Measurements from ENCODE around the gene CCDC194. TPM values are rescaled to one million over a fixed set of nuclear protein-coding genes. Genes with fewer than 3 reads are reported as not detected.

Gene CCDC194
- total RNA-seq, 2 donors from 2014 or later, result not detected

DNA sequence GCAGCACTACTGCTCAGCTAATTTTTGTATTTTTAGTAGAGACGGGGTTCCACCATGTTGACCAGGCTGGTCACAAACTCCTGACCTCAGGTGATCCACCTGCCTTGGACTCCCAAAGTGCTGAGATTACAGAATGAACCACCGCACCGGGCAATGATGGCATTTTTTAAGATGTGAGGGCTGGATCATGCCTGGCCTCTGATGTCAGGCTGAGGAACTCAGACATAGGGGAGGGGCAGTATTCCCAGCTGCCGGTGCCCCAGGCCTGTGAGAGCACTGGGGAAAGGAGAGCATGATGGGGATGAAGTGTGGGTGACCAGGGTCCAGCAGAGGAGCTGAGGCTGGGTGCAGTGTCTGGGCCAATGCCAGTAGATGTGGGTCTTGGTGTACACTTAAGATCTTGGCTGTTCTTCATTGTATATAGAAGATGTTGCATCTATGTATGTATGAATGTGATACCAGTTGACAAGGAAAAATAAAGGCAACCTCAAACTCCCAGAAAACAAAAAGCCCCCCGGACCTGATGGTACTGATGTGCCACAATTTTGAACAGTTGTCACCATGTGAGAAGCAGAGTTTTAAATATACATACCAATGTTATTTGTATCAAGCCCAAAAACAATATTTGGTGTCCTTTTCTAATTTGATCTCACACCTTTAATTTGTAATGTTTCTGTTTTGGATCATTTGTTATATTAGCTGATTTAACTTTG lies 13.4 kb downstream of the CCDC194 start:
- intact Hi-C loops (cut with DNase I), result no loop called here
- TF ChIP-seq POLR2A (IDR thresholded peaks at IDR 0.05), result no peak
- TF ChIP-seq, protein P1, sequence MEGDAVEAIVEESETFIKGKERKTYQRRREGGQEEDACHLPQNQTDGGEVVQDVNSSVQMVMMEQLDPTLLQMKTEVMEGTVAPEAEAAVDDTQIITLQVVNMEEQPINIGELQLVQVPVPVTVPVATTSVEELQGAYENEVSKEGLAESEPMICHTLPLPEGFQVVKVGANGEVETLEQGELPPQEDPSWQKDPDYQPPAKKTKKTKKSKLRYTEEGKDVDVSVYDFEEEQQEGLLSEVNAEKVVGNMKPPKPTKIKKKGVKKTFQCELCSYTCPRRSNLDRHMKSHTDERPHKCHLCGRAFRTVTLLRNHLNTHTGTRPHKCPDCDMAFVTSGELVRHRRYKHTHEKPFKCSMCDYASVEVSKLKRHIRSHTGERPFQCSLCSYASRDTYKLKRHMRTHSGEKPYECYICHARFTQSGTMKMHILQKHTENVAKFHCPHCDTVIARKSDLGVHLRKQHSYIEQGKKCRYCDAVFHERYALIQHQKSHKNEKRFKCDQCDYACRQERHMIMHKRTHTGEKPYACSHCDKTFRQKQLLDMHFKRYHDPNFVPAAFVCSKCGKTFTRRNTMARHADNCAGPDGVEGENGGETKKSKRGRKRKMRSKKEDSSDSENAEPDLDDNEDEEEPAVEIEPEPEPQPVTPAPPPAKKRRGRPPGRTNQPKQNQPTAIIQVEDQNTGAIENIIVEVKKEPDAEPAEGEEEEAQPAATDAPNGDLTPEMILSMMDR (IDR thresholded peaks at IDR 0.05), result no peak
- no peak overlapping the region for H3K4me3 ChIP-seq
- no peaks in the 10 kb centered on the region for H3K9me3 ChIP-seq
- no peaks in the 10 kb centered on the region for H3K36me3 ChIP-seq (replicated peaks in 1 of 2; ENCODE audit: insufficient read depth in 1 of 2, low read depth in 2 of 2)
- no peak for ATAC-seq
- peaks cover 8% of the 10 kb centered on the region for H3K4me1 ChIP-seq
- no peak overlapping the region for H3K27ac ChIP-seq
- H3K27me3 ChIP-seq, result no peaks in the 10 kb centered on the region
- no peak for DNase-seq
- 91 to 93% methylated on average over 4 to 5 of the region's 5 CpGs for WGBS, 2 donors

- WGBS, 2 donors, result 25% methylated on average over 14 of the region's 14 CpGs; no CpG with 5 or more reads in 1 of the 2 donors
- DNase-seq (no peak), ATAC-seq (no peak)
- H3K27me3 ChIP-seq, result no peaks in the 10 kb centered on the region
- TF ChIP-seq, protein P1 (IDR thresholded peaks at IDR 0.05), result no peak
- no peak for TF ChIP-seq POLR2A (IDR thresholded peaks at IDR 0.05)
- no peaks in the 10 kb centered on the region for H3K36me3 ChIP-seq (replicated peaks in 1 of 2; ENCODE audit: insufficient read depth in 1 of 2, low read depth in 2 of 2)
- no peaks in the 10 kb centered on the region for H3K9me3 ChIP-seq
- no peak overlapping the region for H3K4me3 ChIP-seq
- no peak overlapping the region for H3K27ac ChIP-seq
- H3K4me1 ChIP-seq, result peaks cover 8% of the 10 kb centered on the region
- intact Hi-C loops (cut with DNase I), result no loop called here
These were observed 14.8 kb downstream of the CCDC194 start for GRCh38 chr19:17379221-17379631.

- intact Hi-C loops (cut with DNase I), result no loop called here
- no peak for ATAC-seq
- H3K36me3 ChIP-seq (replicated peaks in 1 of 2; ENCODE audit: insufficient read depth in 1 of 2, low read depth in 2 of 2), result no peaks in the 10 kb centered on the region
These were observed 15.7 kb downstream of the CCDC194 start for GRCh38 chr19:17378271-17378670.

GRCh38 chr19:17376935-17377600 lies 16.9 kb downstream of the CCDC194 start, which contains the start of gene PLVAP:
Gene PLVAP, minus strand, starts transcription at chr19:17377342. Its CDS starts 54 bp downstream, at chr19:17377288.
- Histone ChIP-seq H3K9me3 (no peaks in the 10 kb centered on the region), H3K27me3 (no peaks in the 10 kb centered on the region), H3K4me1 (no peaks in the 10 kb centered on the region), H3K36me3 (replicated peaks in 1 of 2; ENCODE audit: insufficient read depth in 1 of 2, low read depth in 2 of 2) (no peaks in the 10 kb centered on the region), H3K4me3 (no peak within 1 kb of the TSS), H3K27ac (peak within 1 kb of the TSS in 1 of 4 donors; percentile 30)
- ATAC-seq (peak; percentile 40), DNase-seq (peak in 3 of 4 donors; percentile 12 to 33 (median 19))
- intact Hi-C loops (cut with DNase I), result no loop called here
- peak in 2 of 3 donors; percentile 36 to 47 for TF ChIP-seq POLR2A (IDR thresholded peaks at IDR 0.05)
- TF ChIP-seq, protein P1 (IDR thresholded peaks at IDR 0.05), result no peak
- 43 to 63% methylated on average over 18 to 39 of the region's 39 CpGs for WGBS, 2 donors

More at GRCh38 chr19:17378271-17378670, 15.7 kb downstream of the CCDC194 start:
- Histone ChIP-seq H3K27me3 (no peaks in the 10 kb centered on the region), H3K27ac (peak overlapping the region in 1 of 4 donors; percentile 30), H3K4me3 (no peak overlapping the region), H3K4me1 (peaks cover 8% of the 10 kb centered on the region), H3K9me3 (no peaks in the 10 kb centered on the region)
- no peak for TF ChIP-seq POLR2A (IDR thresholded peaks at IDR 0.05)
- TF ChIP-seq, protein P1 (IDR thresholded peaks at IDR 0.05), result no peak
- DNase-seq, result no peak
- 58 to 63% methylated on average over 12 to 13 of the region's 13 CpGs for WGBS, 2 donors
